Erythroblast (primary cell): ENCODE results near the gene DMD.

Source experiments
- GATA1 ChIP-seq: IDR thresholded peaks from 2 replicates; pipeline ENCODE4 v1.6.1; 2011; ENCODE audit warnings: low read depth, mild to moderate bottlenecking, control low read depth, low read length, moderate library complexity
- POLR2A ChIP-seq: IDR thresholded peaks from 2 replicates; pipeline ENCODE4 v1.6.1; 2011; ENCODE audit warnings: mild to moderate bottlenecking, low read length

DNA sequence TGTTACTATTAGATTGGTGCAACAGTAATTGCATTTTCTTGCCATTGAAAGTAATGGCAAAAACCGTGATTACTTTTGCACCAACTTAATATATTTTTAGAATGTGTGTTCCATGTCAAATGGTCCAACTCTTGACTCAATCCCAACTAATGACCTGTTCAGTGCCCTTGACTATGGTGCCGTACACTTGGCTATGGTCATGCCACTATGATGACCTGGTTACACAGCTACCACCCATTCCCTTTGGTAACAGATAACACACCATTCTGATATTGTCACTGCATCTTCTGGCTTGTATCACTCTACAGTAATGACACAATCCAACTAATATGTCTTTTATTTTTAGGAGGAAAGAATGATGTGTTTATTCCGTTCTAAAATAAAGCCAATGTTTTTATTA is 469.4 kb downstream of the DMD start:
- TF ChIP-seq POLR2A (no peak), GATA1 (no peak)
